Panc1 (cell line): ENCODE measurements around the gene SHISA7. TPM values are rescaled to one million over a fixed set of nuclear protein-coding genes. Genes with fewer than 3 reads are reported as not detected.

Source experiments
- ATAC-seq: fragments of 200-7000 bp; cut with Tn5 transposase; 2 replicates; pipeline ENCODE4 v1.9.1; 2020; ENCODE audit warnings: mild to moderate bottlenecking, moderate library complexity
- BruUV-seq: library from RNA; stranded (reverse); fragments of 400-500 nt; replicated peaks from 2 replicates; lab custom pipeline; 2021; lab: Mats Ljungman, UMichigan
- CTCF ChIA-PET: fragments of 300-600 bp; sonication (Branson Sonifier 250); formaldehyde crosslinking; loops from one replicate; lab custom pipeline; 2022; ENCODE audit warnings: antibody characterized with exemption; lab: Charles Lee
- POLR2A ChIA-PET: fragments of 300-600 bp; sonication (Branson Sonifier 250); formaldehyde crosslinking; loops from one replicate; lab custom pipeline; 2022; ENCODE audit warnings: antibody characterized with exemption; lab: Charles Lee
- DNase-seq: peaks from one replicate; pipeline ENCODE4 v3.0.0-alpha.2; 2010; ENCODE audit warnings: low read depth, low spot score
- H3K27ac ChIP-seq: 2 replicates; pipeline ENCODE4 v1.5.1; 2011; ENCODE audit warnings: mild to moderate bottlenecking, low read length, inconsistent platforms
- H3K27me3 ChIP-seq: fragments of 200-500 bp; sonication (Bioruptor generic); 2 replicates; pipeline ENCODE4 v1.6.0; 2014; ENCODE audit warnings: low read length, inconsistent platforms; ENCODE audit not compliant: control insufficient read depth, insufficient read depth
- H3K36me3 ChIP-seq: fragments of 200-500 bp; sonication (Bioruptor generic); 2 replicates; pipeline ENCODE4 v1.5.1; 2014; ENCODE audit warnings: inconsistent platforms, mild to moderate bottlenecking, low read length, moderate library complexity; ENCODE audit not compliant: control insufficient read depth, insufficient read depth
- H3K4me1 ChIP-seq: 2 replicates; pipeline ENCODE4 v1.5.1; 2011; ENCODE audit warnings: inconsistent platforms, mild to moderate bottlenecking, low read length, moderate library complexity; ENCODE audit not compliant: control insufficient read depth, insufficient read depth
- H3K4me3 ChIP-seq, 2 experiments: 2 replicates each; pipeline ENCODE4 v1.5.1; 2011 to 2012; ENCODE audit warnings: low read depth in 2 of 2, low read length in 2 of 2, mild to moderate bottlenecking in 2 of 2, inconsistent platforms in 1 of 2, moderate library complexity in 1 of 2
- H3K9me3 ChIP-seq: fragments of 200-500 bp; sonication (Bioruptor generic); 2 replicates; pipeline ENCODE4 v1.5.1; 2014; ENCODE audit warnings: low read depth, mild to moderate bottlenecking, inconsistent platforms, low read length, moderate library complexity; ENCODE audit not compliant: control insufficient read depth, insufficient read depth
- POLR2AphosphoS5 ChIP-seq: IDR thresholded peaks from 2 replicates; pipeline ENCODE4 v1.6.1; 2012; ENCODE audit warnings: mild to moderate bottlenecking, low read depth, low read length, moderate library complexity
- SIN3A ChIP-seq: IDR thresholded peaks from 2 replicates; pipeline ENCODE4 v1.6.1; 2012; ENCODE audit warnings: low read depth, mild to moderate bottlenecking, low read length, moderate library complexity, borderline replicate concordance; ENCODE audit not compliant: insufficient read depth
- TCF7L2 ChIP-seq: IDR thresholded peaks from 2 replicates; pipeline ENCODE4 v1.6.1; 2011; ENCODE audit warnings: mild to moderate bottlenecking, low read depth, low read length, inconsistent platforms
- in situ Hi-C: cut with HindIII; loops from 2 replicates; pipeline ENCODE4 v1.10.0; 2016; ENCODE audit warnings: low sequenced_read_pairs, low pct_unique_long_range_greater_than_20kb
- intact Hi-C: fragments of 100-400 bp; cut with micrococcal nuclease; formaldehyde crosslinking; loops from one replicate; pipeline ENCODE4 v1.10.0; 2022; ENCODE audit not compliant: unreplicated experiment
- total RNA-seq: library from RNA; stranded (reverse); gene quantifications from one replicate; pipeline ENCODE4 v1.2.1, GENCODE V29; 2021; ENCODE audit not compliant: unreplicated experiment
- TF ChIP-seq, protein P1 (sequence below): fragments of 450-650 bp; IDR thresholded peaks from 2 replicates; pipeline ENCODE4 v1.5.1; 2017; ENCODE audit warnings: mild to moderate bottlenecking
- TF ChIP-seq, protein P2 (sequence below), 2 experiments: IDR thresholded peaks; 2 replicates each; pipeline ENCODE4 v1.6.1; 2011 to 2012; ENCODE audit warnings: low read depth in 2 of 2, control low read depth in 1 of 2, low read length in 1 of 2, mild to moderate bottlenecking in 1 of 2, moderate library complexity in 1 of 2; ENCODE audit not compliant: insufficient read depth in 1 of 2

SHISA7 gene
- total RNA-seq, 1 experiment from 2014 or later, result 0.03 TPM

DNA sequence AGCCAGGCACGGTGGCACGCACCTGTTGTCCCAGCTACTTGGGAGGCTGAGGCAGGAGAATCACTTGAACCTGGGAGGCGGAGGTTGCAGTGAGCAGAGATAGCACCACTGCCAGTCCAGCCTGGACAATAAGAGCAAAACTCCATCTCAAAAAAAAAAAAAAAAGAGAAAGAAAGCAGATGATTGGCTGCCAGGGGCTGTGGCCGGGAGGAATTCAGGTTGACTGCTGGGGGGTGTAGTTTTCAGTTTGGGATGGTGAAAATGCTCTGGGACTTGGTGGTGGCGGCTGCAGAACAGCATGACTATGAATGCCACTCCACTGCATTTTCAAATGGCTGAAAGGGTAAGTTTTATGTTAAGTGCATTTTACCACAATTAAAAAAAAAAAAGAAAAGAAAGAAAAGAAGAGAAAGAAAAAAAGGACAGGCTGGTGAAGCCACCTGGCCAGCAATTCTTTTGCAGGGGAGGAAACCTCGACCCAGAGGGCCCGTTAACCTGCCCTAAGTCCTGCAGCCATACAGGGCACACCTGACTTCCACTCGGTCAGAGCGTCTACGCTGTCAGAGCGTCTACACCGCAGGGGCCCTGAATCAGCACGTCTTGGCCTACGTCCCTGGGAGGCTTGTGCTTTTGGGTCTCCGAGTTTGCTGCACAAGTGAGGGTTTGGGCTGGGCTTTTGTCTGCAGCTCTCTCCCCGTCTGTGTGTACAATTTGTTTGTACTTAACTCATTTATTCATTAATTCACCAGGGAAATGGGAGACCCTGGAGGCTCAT lies 14.8 kb upstream of the SHISA7 start:
- Histone ChIP-seq H3K27me3 (no peaks in the 10 kb centered on the region), H3K9me3 (no peaks in the 10 kb centered on the region), H3K4me1 (peaks cover 15% of the 10 kb centered on the region), H3K36me3 (0 out of 2 replicates have a peak, but pooled peaks cover 3% of the 10 kb centered on the region), H3K4me3 (no peak overlapping the region), H3K27ac (no peak overlapping the region)
- ChIA-PET CTCF (interaction anchor here (1.4 kb wide), 1 partner anchor 10 kb away, joined by 3 read pairs; no protein-coding TSS in a partner anchor), POLR2A (interaction anchor here (0.9 kb wide), 1 partner anchor 306 kb away, joined by 3 read pairs; no protein-coding TSS in a partner anchor)
- no TSS peak for BruUV-seq
- in situ Hi-C loops (no loop called here), intact Hi-C loops (no loop called here)
- TF ChIP-seq POLR2AphosphoS5 (no peak), SIN3A (no peak), TCF7L2 (no peak)
- TF ChIP-seq, protein P1, sequence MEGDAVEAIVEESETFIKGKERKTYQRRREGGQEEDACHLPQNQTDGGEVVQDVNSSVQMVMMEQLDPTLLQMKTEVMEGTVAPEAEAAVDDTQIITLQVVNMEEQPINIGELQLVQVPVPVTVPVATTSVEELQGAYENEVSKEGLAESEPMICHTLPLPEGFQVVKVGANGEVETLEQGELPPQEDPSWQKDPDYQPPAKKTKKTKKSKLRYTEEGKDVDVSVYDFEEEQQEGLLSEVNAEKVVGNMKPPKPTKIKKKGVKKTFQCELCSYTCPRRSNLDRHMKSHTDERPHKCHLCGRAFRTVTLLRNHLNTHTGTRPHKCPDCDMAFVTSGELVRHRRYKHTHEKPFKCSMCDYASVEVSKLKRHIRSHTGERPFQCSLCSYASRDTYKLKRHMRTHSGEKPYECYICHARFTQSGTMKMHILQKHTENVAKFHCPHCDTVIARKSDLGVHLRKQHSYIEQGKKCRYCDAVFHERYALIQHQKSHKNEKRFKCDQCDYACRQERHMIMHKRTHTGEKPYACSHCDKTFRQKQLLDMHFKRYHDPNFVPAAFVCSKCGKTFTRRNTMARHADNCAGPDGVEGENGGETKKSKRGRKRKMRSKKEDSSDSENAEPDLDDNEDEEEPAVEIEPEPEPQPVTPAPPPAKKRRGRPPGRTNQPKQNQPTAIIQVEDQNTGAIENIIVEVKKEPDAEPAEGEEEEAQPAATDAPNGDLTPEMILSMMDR, result no peak
- TF ChIP-seq, protein P2, sequence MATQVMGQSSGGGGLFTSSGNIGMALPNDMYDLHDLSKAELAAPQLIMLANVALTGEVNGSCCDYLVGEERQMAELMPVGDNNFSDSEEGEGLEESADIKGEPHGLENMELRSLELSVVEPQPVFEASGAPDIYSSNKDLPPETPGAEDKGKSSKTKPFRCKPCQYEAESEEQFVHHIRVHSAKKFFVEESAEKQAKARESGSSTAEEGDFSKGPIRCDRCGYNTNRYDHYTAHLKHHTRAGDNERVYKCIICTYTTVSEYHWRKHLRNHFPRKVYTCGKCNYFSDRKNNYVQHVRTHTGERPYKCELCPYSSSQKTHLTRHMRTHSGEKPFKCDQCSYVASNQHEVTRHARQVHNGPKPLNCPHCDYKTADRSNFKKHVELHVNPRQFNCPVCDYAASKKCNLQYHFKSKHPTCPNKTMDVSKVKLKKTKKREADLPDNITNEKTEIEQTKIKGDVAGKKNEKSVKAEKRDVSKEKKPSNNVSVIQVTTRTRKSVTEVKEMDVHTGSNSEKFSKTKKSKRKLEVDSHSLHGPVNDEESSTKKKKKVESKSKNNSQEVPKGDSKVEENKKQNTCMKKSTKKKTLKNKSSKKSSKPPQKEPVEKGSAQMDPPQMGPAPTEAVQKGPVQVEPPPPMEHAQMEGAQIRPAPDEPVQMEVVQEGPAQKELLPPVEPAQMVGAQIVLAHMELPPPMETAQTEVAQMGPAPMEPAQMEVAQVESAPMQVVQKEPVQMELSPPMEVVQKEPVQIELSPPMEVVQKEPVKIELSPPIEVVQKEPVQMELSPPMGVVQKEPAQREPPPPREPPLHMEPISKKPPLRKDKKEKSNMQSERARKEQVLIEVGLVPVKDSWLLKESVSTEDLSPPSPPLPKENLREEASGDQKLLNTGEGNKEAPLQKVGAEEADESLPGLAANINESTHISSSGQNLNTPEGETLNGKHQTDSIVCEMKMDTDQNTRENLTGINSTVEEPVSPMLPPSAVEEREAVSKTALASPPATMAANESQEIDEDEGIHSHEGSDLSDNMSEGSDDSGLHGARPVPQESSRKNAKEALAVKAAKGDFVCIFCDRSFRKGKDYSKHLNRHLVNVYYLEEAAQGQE (IDR thresholded peaks at IDR 0.05; ENCODE audit: insufficient read depth in 1 of 2, low read depth in 2 of 2, low read length in 1 of 2), result no peak
- no peak for ATAC-seq
- no peak for DNase-seq

DNA sequence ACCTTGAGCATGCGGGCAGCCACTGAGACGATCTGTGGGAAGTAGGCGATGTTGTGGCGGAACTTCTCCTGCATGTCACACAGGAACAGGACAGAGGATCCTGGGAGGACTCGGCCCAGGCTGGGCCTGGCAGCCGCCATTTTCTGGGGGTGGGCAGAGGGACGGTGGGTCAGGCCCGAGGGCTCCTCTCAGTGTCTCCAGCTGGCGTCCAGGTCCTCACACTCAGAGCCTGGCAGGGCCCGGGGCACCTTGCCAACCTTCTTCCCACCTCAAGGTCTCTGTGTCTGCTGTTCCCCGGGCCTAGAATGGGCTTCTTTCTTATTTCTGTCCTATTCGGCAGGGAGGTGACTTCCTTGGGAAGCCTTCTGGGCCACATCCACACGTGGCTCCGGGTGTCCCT lies 13.2 kb upstream of the SHISA7 start:
- Histone ChIP-seq H3K27me3 (no peaks in the 10 kb centered on the region; the same call in 1 of the 2 replicates), H3K4me1 (peaks cover 10% of the 10 kb centered on the region), H3K27ac (no peak overlapping the region), H3K9me3 (no peaks in the 10 kb centered on the region), H3K4me3 (no peak overlapping the region), H3K36me3 (0 out of 2 replicates have a peak, but pooled peaks cover 3% of the 10 kb centered on the region)
- in situ Hi-C loops (no loop called here), intact Hi-C loops (no loop called here)
- no TSS peak for BruUV-seq
- ChIA-PET POLR2A (no interaction called here), CTCF (no interaction called here)
- ATAC-seq (no peak), DNase-seq (no peak)
- TF ChIP-seq SIN3A (no peak), TCF7L2 (no peak), POLR2AphosphoS5 (no peak)
- TF ChIP-seq, protein P1, result no peak
- TF ChIP-seq, protein P2 (IDR thresholded peaks at IDR 0.05; ENCODE audit: insufficient read depth in 1 of 2, low read depth in 2 of 2, low read length in 1 of 2), result no peak
